ENCODE results near the gene OPN1MW.
"Not testable (repeated sequence)": the region's sequence is repeated elsewhere in the genome, so short reads cannot be mapped to it uniquely, and the experiment has no call there.

Gene OPN1MW

DNA sequence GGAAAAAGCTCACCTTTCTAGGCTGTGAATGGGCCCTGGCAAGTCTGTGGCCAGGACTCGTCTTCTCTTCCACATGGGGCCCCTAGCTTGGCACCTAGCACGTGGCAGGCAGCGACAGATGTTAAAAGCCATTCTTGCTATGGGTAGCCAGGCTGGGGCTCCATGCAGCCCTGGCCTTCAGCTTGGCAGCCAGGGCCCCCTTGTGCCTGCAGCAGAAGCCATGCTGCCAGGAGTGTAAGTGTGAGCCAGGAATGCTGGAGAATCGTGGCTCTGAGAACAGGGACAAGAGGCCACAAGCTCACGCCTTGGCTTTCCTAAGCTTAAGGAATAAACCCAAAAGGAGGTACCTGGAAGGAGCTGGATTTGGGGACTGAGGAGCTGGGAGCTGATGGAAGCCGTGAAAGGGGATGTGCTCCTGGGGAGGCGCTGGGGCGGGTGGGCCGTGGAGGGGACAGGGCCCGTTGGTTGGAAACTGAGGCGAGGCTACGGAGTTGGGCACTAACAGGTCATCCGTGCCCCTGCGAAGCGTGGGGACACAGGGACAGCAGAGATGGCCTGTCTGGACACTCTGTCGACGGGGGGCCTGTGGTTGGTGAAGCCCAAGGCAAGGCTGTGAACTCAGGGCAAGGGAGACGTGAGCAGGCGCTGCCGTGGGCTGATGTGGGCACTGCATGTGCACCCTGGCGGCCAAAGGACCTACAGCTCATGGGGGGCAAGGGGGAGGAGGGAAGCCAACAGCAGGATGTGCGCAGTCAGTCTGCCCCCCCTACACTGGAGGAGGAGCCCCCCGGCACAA lies 39.2 kb upstream of the OPN1MW start:
- TF ChIP-seq, protein P1, sequence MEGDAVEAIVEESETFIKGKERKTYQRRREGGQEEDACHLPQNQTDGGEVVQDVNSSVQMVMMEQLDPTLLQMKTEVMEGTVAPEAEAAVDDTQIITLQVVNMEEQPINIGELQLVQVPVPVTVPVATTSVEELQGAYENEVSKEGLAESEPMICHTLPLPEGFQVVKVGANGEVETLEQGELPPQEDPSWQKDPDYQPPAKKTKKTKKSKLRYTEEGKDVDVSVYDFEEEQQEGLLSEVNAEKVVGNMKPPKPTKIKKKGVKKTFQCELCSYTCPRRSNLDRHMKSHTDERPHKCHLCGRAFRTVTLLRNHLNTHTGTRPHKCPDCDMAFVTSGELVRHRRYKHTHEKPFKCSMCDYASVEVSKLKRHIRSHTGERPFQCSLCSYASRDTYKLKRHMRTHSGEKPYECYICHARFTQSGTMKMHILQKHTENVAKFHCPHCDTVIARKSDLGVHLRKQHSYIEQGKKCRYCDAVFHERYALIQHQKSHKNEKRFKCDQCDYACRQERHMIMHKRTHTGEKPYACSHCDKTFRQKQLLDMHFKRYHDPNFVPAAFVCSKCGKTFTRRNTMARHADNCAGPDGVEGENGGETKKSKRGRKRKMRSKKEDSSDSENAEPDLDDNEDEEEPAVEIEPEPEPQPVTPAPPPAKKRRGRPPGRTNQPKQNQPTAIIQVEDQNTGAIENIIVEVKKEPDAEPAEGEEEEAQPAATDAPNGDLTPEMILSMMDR (IDR thresholded peaks at IDR 0.05; ENCODE audit: low read depth, low read length, missing control alignments), result no peak
- in situ Hi-C loops (cut with HindIII; ENCODE audit: low sequenced_read_pairs), result no loop called here
- no peak overlapping the region for H3K4me3 ChIP-seq (ENCODE audit: low read depth, low read length)
- DNase-seq (ENCODE audit: low read depth), result no peak

DNA sequence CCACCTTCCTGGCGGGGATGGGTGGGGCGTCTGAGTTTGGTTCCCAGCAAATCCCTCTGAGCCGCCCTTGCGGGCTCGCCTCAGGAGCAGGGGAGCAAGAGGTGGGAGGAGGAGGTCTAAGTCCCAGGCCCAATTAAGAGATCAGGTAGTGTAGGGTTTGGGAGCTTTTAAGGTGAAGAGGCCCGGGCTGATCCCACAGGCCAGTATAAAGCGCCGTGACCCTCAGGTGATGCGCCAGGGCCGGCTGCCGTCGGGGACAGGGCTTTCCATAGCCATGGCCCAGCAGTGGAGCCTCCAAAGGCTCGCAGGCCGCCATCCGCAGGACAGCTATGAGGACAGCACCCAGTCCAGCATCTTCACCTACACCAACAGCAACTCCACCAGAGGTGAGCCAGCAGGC lies 38.4 kb upstream of the OPN1MW start, which contains the start of gene OPN1LW:
TSS of gene OPN1LW (plus strand) at position 234 of the 400 bp plus-strand sequence. CDS start at position 275, 41 bp downstream.
- DNase-seq (ENCODE audit: low read depth); H3K4me3 ChIP-seq (ENCODE audit: low read depth, low read length); in situ Hi-C loops (cut with HindIII; ENCODE audit: low sequenced_read_pairs): not testable (repeated sequence)

DNA sequence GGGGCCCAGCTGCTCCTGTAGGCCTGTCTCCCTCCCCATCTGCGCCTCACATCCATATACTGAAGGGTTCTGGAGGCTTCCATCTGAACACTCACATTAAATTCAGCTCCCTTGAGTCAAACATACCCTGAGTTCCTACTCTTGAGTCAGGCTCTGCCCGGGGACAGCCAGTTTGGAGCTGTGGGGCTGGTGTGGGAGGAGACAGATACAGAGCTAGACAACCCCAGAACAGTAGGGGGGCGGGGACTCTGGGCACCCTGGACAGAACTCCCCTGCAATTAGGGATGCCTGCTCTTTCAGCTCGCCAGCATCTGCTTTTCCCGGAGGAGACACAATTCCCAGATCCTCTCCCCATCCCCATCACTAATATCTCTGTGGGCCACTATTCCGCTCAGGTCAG lies 31.4 kb upstream of the OPN1MW start:
- in situ Hi-C loops (cut with HindIII; ENCODE audit: low sequenced_read_pairs); DNase-seq (ENCODE audit: low read depth); H3K4me3 ChIP-seq (ENCODE audit: low read depth, low read length): not testable (repeated sequence)

DNA sequence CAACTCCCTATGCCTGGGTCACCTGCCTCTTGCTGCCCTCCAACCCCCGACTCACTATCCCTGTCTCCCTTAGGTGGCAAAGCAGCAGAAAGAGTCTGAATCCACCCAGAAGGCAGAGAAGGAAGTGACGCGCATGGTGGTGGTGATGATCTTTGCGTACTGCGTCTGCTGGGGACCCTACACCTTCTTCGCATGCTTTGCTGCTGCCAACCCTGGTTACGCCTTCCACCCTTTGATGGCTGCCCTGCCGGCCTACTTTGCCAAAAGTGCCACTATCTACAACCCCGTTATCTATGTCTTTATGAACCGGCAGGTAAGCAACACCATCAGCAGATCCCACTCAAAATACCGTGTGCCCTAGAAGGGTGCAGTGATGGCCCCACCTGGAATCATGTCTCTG lies 26.2 kb upstream of the OPN1MW start:
- DNase-seq (ENCODE audit: low read depth); H3K4me3 ChIP-seq (ENCODE audit: low read depth, low read length); in situ Hi-C loops (cut with HindIII; ENCODE audit: low sequenced_read_pairs): not testable (repeated sequence)

DNA sequence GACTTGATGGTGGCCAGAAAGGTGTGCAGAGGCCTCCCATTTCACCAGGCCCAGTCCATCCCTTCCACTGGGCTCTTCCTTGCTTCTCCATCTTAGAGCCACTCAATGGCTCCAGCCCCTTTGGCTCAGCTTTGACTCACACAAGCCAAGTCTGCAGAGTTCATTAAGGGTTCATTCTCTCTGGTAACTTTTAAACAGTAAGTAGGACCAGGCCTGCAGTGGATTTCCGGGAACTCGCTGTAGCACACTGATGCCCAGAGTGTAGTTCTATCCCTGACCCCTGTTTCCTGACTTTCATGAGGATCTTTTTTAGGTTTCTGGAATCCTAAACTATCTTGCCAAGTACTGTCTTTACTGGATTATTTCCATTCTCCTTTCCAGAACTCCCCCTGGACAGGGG lies 25.2 kb upstream of the OPN1MW start:
- DNase-seq (ENCODE audit: low read depth); in situ Hi-C loops (cut with HindIII; ENCODE audit: low sequenced_read_pairs); H3K4me3 ChIP-seq (ENCODE audit: low read depth, low read length): not testable (repeated sequence)

DNA sequence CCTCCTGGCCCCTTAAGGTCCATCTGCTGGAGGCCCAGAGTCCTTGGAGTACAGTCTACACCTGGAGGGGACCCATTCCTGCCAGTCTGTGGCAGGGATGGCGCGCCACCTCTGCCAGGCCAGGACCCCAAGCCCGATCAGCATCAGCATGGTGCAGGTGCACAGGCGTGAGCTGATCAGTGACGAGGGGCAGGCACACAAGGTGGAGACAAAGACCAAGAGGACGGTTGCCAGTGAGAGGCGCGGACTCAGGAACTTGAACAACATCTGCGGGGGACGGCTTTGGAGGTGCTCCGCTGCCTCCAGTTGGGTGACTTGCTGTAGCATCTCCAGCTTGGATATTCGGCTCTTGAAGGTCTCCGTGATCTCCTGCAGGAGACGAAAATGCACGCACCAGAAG lies 23.1 kb upstream of the OPN1MW start:
- in situ Hi-C loops (cut with HindIII; ENCODE audit: low sequenced_read_pairs); DNase-seq (ENCODE audit: low read depth): not testable (repeated sequence)

DNA sequence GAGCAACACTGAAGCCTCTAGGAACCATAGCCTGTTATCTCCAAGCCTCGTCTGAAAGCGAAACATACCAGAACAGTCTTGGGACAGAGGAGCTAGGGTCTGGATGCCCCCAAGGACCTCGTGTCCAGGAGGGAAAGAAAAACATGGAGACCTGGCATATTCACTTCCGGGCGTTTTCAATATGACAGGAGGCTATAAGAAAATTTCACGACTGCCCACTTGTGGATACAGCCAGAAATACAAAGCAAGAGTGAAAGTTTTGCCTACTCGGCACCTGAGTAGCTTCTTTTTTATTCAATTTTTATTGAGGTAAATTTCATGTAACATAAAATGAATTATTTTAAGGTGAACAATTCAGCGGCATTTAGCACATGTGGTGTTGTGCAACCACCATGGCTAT lies 17.5 kb upstream of the OPN1MW start:
- H3K4me3 ChIP-seq (ENCODE audit: low read depth, low read length); in situ Hi-C loops (cut with HindIII; ENCODE audit: low sequenced_read_pairs); DNase-seq (ENCODE audit: low read depth): not testable (repeated sequence)

More for the DNA sequence above, 23.1 kb upstream of the OPN1MW start:
- not testable (repeated sequence) for H3K4me3 ChIP-seq (ENCODE audit: low read depth, low read length)

DNA sequence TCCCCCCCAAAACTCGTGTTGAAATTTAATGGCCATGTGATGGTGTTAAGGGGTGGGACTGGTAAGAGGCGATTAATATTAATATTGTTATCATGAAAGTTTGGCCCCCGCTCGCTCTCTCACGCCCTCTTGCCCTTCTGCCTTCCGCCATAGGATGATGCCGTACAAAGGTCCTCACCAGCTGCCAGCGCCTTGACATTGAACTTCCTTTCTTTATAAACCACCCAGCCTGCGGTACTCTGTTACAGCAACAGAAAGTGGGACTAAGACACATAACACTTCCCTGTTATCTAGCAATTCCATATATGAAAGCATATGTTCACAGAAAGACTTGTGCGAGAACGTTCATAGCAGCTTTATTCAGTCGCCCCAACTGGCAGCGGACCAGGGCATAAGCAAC lies 14.0 kb upstream of the OPN1MW start:
- in situ Hi-C loops (cut with HindIII; ENCODE audit: low sequenced_read_pairs); DNase-seq (ENCODE audit: low read depth); H3K4me3 ChIP-seq (ENCODE audit: low read depth, low read length): not testable (repeated sequence)

DNA sequence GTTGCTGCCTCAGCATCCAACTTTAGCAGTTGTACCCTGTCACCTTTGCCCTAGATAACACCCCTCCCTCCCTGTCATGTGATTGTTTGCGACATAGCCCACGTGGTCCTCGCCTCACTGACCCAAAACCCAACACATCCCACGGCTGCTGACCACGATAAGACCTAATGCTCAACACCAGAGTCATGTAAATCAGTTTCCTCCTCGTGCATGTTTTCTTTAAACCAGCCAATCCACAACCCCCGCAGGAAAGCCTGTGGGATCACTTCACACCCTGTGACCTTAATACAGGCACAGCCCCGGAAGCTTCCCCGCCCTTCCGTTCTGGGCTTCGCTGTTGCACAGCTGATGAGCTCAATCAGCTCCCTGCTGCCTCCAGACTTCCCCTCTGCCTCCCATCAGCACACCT lies 9.9 kb upstream of the OPN1MW start:
- H3K4me3 ChIP-seq (ENCODE audit: low read depth, low read length); in situ Hi-C loops (cut with HindIII; ENCODE audit: low sequenced_read_pairs); DNase-seq (ENCODE audit: low read depth): not testable (repeated sequence)

DNA sequence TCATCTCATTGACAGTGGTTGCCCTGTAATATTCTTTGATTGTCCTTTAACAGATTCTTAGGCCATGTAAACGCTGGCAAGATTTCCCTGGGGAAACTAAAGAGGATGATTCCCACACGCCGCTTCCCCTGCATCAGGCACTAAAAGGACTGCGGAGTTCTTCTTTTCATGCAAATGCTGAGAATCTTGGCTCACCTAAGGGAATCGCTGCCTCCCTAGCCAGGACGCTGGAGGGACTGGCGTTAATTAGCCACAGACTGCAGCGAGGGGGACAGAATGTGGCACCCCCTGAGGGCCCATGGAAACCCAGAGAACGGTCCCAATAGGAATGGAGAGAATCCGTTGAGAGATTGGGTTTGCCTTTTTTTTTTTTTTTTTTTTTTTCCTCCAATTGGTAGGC lies 8.0 kb upstream of the OPN1MW start:
- in situ Hi-C loops (cut with HindIII; ENCODE audit: low sequenced_read_pairs); H3K4me3 ChIP-seq (ENCODE audit: low read depth, low read length); DNase-seq (ENCODE audit: low read depth): not testable (repeated sequence)

DNA sequence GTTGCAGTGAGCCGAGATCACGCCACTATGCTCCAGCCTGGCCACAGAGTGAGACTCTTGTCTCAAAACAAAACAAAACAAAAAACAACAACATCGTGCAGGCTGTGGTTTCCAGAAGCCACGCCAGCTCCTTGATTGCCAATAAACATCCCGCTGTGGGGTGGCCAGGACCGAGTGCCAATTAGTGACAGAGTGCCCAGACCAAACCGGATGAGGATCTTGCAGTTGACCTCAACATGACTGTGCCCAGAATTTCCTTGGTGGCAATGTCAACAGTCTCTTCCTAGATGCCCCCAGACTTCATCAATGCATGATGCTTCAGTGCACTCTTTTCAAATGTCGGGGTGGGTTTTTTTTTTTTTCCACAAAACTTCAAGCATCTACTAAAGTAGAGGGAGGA lies 1.4 kb downstream of the OPN1MW start:
- H3K4me3 ChIP-seq (ENCODE audit: low read depth, low read length); DNase-seq (ENCODE audit: low read depth); in situ Hi-C loops (cut with HindIII; ENCODE audit: low sequenced_read_pairs): not testable (repeated sequence)

DNA sequence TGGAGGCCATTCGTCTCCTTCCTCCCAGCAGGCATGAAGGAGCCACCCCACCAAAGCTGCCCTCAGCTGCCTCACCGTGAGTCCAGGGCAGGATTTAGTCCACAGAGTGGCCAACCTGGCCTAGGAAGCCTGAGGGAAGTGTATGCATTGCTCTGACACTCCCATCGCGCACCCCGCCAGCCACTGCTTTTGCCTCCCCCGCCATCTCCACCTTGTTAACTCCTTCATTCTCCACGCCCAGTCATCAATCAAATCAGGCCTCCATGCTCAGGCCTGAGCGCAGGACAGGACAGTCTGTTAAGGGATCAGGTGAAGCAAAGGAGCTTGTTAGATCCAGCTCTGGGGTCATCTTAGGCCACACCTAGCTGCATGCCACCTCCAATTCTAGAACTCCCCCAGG lies 10.4 kb downstream of the OPN1MW start:
- H3K4me3 ChIP-seq (ENCODE audit: low read depth, low read length); DNase-seq (ENCODE audit: low read depth); in situ Hi-C loops (cut with HindIII; ENCODE audit: low sequenced_read_pairs): not testable (repeated sequence)

DNA sequence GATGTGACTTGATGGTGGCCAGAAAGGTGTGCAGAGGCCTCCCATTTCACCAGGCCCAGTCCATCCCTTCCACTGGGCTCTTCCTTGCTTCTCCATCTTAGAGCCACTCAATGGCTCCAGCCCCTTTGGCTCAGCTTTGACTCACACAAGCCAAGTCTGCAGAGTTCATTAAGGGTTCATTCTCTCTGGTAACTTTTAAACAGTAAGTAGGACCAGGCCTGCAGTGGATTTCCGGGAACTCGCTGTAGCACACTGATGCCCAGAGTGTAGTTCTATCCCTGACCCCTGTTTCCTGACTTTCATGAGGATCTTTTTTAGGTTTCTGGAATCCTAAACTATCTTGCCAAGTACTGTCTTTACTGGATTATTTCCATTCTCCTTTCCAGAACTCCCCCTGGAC lies 11.9 kb downstream of the OPN1MW start:
- DNase-seq (ENCODE audit: low read depth); in situ Hi-C loops (cut with HindIII; ENCODE audit: low sequenced_read_pairs); H3K4me3 ChIP-seq (ENCODE audit: low read depth, low read length): not testable (repeated sequence)

DNA sequence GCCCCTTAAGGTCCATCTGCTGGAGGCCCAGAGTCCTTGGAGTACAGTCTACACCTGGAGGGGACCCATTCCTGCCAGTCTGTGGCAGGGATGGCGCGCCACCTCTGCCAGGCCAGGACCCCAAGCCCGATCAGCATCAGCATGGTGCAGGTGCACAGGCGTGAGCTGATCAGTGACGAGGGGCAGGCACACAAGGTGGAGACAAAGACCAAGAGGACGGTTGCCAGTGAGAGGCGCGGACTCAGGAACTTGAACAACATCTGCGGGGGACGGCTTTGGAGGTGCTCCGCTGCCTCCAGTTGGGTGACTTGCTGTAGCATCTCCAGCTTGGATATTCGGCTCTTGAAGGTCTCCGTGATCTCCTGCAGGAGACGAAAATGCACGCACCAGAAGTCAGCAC lies 14.1 kb downstream of the OPN1MW start:
- DNase-seq (ENCODE audit: low read depth); in situ Hi-C loops (cut with HindIII; ENCODE audit: low sequenced_read_pairs); H3K4me3 ChIP-seq (ENCODE audit: low read depth, low read length): not testable (repeated sequence)

DNA sequence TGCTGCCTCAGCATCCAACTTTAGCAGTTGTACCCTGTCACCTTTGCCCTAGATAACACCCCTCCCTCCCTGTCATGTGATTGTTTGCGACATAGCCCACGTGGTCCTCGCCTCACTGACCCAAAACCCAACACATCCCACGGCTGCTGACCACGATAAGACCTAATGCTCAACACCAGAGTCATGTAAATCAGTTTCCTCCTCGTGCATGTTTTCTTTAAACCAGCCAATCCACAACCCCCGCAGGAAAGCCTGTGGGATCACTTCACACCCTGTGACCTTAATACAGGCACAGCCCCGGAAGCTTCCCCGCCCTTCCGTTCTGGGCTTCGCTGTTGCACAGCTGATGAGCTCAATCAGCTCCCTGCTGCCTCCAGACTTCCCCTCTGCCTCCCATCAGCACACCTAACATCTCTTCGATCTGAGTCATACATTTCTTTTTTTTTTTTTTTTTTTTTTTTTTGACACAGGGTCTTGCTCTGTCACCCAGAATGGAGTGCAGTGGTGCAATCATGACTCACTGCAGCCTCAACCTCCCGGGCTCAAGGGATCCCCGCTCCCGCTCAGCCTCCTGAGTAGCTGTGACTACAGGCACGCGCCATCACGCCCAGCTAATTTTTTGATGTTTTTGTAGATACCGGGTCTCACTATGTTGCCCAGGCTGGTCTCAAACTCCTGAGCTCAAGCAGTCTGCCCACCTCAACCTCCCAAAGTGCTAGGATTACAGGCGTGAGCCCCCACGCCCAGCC lies 27.4 kb downstream of the OPN1MW start:
- in situ Hi-C loops (cut with HindIII; ENCODE audit: low sequenced_read_pairs); H3K4me3 ChIP-seq (ENCODE audit: low read depth, low read length); DNase-seq (ENCODE audit: low read depth): not testable (repeated sequence)

DNA sequence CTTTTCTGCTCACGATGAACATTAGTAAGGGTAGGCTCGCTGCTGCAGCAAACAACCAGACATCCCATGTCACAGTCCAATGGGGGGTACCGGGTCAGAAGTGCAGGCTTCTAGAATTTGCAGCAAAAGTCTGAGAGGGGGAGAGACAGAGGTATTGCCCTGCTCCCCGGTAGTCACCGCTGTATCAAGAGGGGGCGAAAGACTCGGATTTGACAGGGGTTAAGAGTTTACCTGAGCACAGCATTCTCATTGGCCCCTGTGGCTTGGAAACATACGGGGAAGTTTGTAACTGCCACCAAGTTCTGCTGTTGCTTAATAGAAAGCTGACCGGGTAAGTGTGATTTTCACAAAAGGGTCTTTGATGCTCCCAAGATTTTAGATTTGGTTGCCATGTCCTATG lies 28.7 kb downstream of the OPN1MW start:
- DNase-seq (ENCODE audit: low read depth); H3K4me3 ChIP-seq (ENCODE audit: low read depth, low read length); in situ Hi-C loops (cut with HindIII; ENCODE audit: low sequenced_read_pairs): not testable (repeated sequence)

DNA sequence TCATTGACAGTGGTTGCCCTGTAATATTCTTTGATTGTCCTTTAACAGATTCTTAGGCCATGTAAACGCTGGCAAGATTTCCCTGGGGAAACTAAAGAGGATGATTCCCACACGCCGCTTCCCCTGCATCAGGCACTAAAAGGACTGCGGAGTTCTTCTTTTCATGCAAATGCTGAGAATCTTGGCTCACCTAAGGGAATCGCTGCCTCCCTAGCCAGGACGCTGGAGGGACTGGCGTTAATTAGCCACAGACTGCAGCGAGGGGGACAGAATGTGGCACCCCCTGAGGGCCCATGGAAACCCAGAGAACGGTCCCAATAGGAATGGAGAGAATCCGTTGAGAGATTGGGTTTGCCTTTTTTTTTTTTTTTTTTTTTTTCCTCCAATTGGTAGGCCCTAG lies 29.1 kb downstream of the OPN1MW start:
- H3K4me3 ChIP-seq (ENCODE audit: low read depth, low read length); DNase-seq (ENCODE audit: low read depth); in situ Hi-C loops (cut with HindIII; ENCODE audit: low sequenced_read_pairs): not testable (repeated sequence)
